HepG2 (cell line): ENCODE results near the gene GGNBP2. TPM values are rescaled to one million over a fixed set of nuclear protein-coding genes. Genes with fewer than 3 reads are reported as not detected.

ENCODE experiments used
- ARNT2 ChIP-seq: sonication (generic); formaldehyde crosslinking; IDR thresholded peaks from 2 replicates; pipeline ENCODE4 v1.8.0; 2022; ENCODE audit warnings: mild to moderate bottlenecking, low read depth, missing genetic modification reagents, moderate library complexity
- ISX ChIP-seq: sonication (generic); formaldehyde crosslinking; conservative IDR thresholded peaks from 2 replicates; pipeline ENCODE4 v1.5.0; 2020; ENCODE audit warnings: missing genetic modification reagents
- NCOA5 ChIP-seq: sonication (generic); formaldehyde crosslinking; IDR thresholded peaks from 2 replicates; pipeline ENCODE4 v1.4.0; 2020; ENCODE audit warnings: missing genetic modification reagents
- PPARG ChIP-seq: conservative IDR thresholded peaks from 2 replicates; pipeline ENCODE4 v1.6.1; 2016; ENCODE audit warnings: missing biosample characterization, missing genetic modification reagents
- RBM22 ChIP-seq: fragments of 200-400 bp; formaldehyde crosslinking; optimal IDR thresholded peaks from 2 replicates; pipeline ENCODE3; 2017; ENCODE audit warnings: mild to moderate bottlenecking, low read length, moderate library complexity
- RFXAP ChIP-seq: sonication (generic); formaldehyde crosslinking; IDR thresholded peaks from 2 replicates; pipeline ENCODE4 v1.4.0; 2020; ENCODE audit warnings: missing genetic modification reagents, borderline replicate concordance
- SATB2 ChIP-seq: sonication (generic); formaldehyde crosslinking; IDR thresholded peaks from 2 replicates; pipeline ENCODE4 v1.5.0; 2020; ENCODE audit warnings: missing genetic modification reagents
- SYNCRIP ChIP-seq: fragments of 200-400 bp; formaldehyde crosslinking; IDR thresholded peaks from 2 replicates; pipeline ENCODE4 v1.6.1; 2018; ENCODE audit warnings: mild to moderate bottlenecking, low read depth, low read length; ENCODE audit not compliant: insufficient read depth
- XRCC5 ChIP-seq: fragments of 200-400 bp; formaldehyde crosslinking; optimal IDR thresholded peaks from 2 replicates; pipeline ENCODE3; 2017; ENCODE audit warnings: mild to moderate bottlenecking, low read length
- ZBTB7A ChIP-seq: sonication (generic); formaldehyde crosslinking; IDR thresholded peaks from 2 replicates; pipeline ENCODE4 v1.8.0; 2022; ENCODE audit warnings: mild to moderate bottlenecking, missing genetic modification reagents
- ZNF17 ChIP-seq: sonication (generic); formaldehyde crosslinking; IDR thresholded peaks from 2 replicates; pipeline ENCODE4 v1.5.0; 2020; ENCODE audit warnings: mild to moderate bottlenecking, missing genetic modification reagents
- ZNF232 ChIP-seq: sonication (generic); formaldehyde crosslinking; IDR thresholded peaks from 2 replicates; pipeline ENCODE4 v1.4.0; 2020; ENCODE audit warnings: missing genetic modification reagents, borderline replicate concordance
- ZNF264 ChIP-seq: sonication (generic); formaldehyde crosslinking; IDR thresholded peaks from 2 replicates; pipeline ENCODE4 v1.4.0; 2020; ENCODE audit warnings: missing genetic modification reagents
- ZNF619 ChIP-seq: sonication (generic); formaldehyde crosslinking; IDR thresholded peaks from 2 replicates; pipeline ENCODE4 v1.4.0; 2020; ENCODE audit warnings: mild to moderate bottlenecking, missing genetic modification reagents
- ZNF629 ChIP-seq: sonication (generic); formaldehyde crosslinking; conservative IDR thresholded peaks from 2 replicates; pipeline ENCODE4 v1.5.0; 2020; ENCODE audit warnings: missing genetic modification reagents
- ZNF7 ChIP-seq: IDR thresholded peaks from 2 replicates; pipeline ENCODE4 v1.6.1; 2016; ENCODE audit warnings: missing biosample characterization, missing genetic modification reagents
- ZNF781 ChIP-seq: sonication (generic); formaldehyde crosslinking; IDR thresholded peaks from 2 replicates; pipeline ENCODE4 v1.5.1; 2020; ENCODE audit warnings: borderline replicate concordance, mild to moderate bottlenecking, missing genetic modification reagents; ENCODE audit errors: not compliant biosample characterization
- ZNF891 ChIP-seq: sonication (generic); formaldehyde crosslinking; IDR thresholded peaks from 2 replicates; pipeline ENCODE4 v1.5.0; 2020; ENCODE audit warnings: mild to moderate bottlenecking, missing genetic modification reagents
- ZZZ3 ChIP-seq: sonication (generic); formaldehyde crosslinking; IDR thresholded peaks from 2 replicates; pipeline ENCODE4 v1.4.0; 2020; ENCODE audit warnings: missing genetic modification reagents, mild to moderate bottlenecking, borderline replicate concordance
- polyA plus RNA-seq, 8 experiments: library from polyadenylated mRNA; depleted of rRNA in 3 of 8; stranded (reverse) in 7 of 8; unstranded in 1 of 8; fragments of >200 nt; fragmentation: Illumina TruSeq in 4 of 8; extraction: Trizol in 4 of 8; gene quantifications; 2 replicates each; pipeline versions ENCODE4 v1.2.1 to v1.2.3, GENCODE V29; 2011 to 2016; ENCODE audit warnings: low read depth in 4 of 8, missing spikeins in 1 of 8, mixed read lengths in 1 of 8; ENCODE audit not compliant: insufficient read depth in 1 of 8
- total RNA-seq, 5 experiments: library from RNA; depleted of rRNA; stranded (reverse); fragments of >200 nt; fragmentation: Illumina TruSeq; extraction: Trizol; gene quantifications; 2 replicates each; pipeline ENCODE4 v1.2.3, GENCODE V29; 2016; ENCODE audit warnings: low read depth in 1 of 5
- TF ChIP-seq, protein P1 (sequence below): sonication (generic); formaldehyde crosslinking; IDR thresholded peaks from 2 replicates; pipeline ENCODE4 v1.5.0; 2020; ENCODE audit warnings: missing genetic modification reagents
- TF ChIP-seq, protein P2 (sequence below): sonication (generic); formaldehyde crosslinking; IDR thresholded peaks from 2 replicates; pipeline ENCODE4 v1.4.0; 2020; ENCODE audit warnings: mild to moderate bottlenecking, missing genetic modification reagents
- TF ChIP-seq, protein P3 (sequence below): sonication (generic); formaldehyde crosslinking; IDR thresholded peaks from 2 replicates; pipeline ENCODE4 v1.4.0; 2020; ENCODE audit warnings: missing genetic modification reagents
- TF ChIP-seq, protein P4 (sequence below): sonication (generic); formaldehyde crosslinking; IDR thresholded peaks from 2 replicates; pipeline ENCODE4 v1.4.0; 2020; ENCODE audit warnings: missing genetic modification reagents

Gene GGNBP2
- total and polyA plus RNA-seq, 2 of the 13 experiments (the other 11 are each of a cell fraction or from before 2014, with no cell fraction given): 53.3 to 84.2 TPM

DNA sequence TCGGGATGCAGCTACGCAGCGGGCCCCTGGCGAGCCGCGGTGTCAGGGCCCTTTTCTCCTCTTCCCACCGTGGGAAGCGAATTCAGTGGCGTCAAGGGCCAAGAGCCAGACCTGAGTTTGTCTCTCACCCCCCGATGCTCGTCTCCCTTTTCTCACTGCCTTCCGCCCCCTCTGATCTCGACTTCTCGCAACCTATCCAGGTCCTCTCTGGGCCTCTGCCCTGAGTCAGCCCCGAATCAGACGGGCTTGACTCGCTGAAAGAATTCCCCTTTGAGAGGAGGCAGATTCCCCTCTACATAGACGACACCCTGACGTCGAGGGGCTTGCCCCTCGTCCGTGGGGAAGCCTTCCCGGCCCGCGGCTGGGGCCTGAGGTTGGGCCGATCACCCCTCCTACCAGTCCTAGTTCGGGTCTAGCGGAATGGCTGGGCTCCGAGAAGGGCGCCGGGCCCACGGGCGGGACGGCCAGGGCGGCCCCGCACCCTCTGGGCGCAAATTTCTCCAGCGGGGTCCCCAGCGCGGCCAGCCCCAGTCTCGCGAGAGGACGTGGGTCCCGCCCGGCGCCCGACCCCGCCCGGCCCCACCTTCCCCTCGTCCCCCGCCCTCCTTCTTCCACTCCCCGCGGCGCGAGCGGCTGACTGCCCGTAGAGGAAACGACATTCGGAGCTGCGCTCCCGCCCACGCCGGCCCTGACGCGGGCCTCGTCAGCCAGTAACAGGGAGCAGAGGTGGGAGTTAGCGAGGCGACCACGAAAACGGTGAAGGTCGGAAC, at the start of gene GGNBP2 (continued):
- TF ChIP-seq SYNCRIP (no peak), ZNF891 (CRISPR knock-in tag) (peak; percentile 40; the same call in 1 of the 2 replicates), NCOA5 (no peak), XRCC5 (no peak), ISX (CRISPR knock-in tag) (no peak), ZNF781 (CRISPR knock-in tag) (no peak), ZZZ3 (peak; percentile 85; the same call in 1 of the 2 replicates), ZNF619 (CRISPR knock-in tag) (peak; percentile 5; the same call in 1 of the 2 replicates), ZNF17 (CRISPR knock-in tag) (no peak), ZNF264 (CRISPR knock-in tag) (peak; percentile 54; the same call in 1 of the 2 replicates), SATB2 (no peak), ZNF629 (CRISPR knock-in tag) (no peak), ARNT2 (peak; percentile 91), ZBTB7A (CRISPR knock-in tag) (peak; percentile 64; the same call in 1 of the 2 replicates), RFXAP (no peak), PPARG (CRISPR knock-in tag) (0 out of 2 replicates have a peak, but pooled peaks have one; percentile 10), RBM22 (no peak), ZNF232 (CRISPR knock-in tag) (no peak; the same call in 1 of the 2 replicates), ZNF7 (CRISPR knock-in tag) (no peak)
- TF ChIP-seq, protein P1, sequence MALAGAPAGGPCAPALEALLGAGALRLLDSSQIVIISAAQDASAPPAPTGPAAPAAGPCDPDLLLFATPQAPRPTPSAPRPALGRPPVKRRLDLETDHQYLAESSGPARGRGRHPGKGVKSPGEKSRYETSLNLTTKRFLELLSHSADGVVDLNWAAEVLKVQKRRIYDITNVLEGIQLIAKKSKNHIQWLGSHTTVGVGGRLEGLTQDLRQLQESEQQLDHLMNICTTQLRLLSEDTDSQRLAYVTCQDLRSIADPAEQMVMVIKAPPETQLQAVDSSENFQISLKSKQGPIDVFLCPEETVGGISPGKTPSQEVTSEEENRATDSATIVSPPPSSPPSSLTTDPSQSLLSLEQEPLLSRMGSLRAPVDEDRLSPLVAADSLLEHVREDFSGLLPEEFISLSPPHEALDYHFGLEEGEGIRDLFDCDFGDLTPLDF (CRISPR knock-in tag): peak; percentile 78
- TF ChIP-seq, protein P2, sequence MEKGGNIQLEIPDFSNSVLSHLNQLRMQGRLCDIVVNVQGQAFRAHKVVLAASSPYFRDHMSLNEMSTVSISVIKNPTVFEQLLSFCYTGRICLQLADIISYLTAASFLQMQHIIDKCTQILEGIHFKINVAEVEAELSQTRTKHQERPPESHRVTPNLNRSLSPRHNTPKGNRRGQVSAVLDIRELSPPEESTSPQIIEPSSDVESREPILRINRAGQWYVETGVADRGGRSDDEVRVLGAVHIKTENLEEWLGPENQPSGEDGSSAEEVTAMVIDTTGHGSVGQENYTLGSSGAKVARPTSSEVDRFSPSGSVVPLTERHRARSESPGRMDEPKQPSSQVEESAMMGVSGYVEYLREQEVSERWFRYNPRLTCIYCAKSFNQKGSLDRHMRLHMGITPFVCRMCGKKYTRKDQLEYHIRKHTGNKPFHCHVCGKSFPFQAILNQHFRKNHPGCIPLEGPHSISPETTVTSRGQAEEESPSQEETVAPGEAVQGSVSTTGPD: no peak
- TF ChIP-seq, protein P3, sequence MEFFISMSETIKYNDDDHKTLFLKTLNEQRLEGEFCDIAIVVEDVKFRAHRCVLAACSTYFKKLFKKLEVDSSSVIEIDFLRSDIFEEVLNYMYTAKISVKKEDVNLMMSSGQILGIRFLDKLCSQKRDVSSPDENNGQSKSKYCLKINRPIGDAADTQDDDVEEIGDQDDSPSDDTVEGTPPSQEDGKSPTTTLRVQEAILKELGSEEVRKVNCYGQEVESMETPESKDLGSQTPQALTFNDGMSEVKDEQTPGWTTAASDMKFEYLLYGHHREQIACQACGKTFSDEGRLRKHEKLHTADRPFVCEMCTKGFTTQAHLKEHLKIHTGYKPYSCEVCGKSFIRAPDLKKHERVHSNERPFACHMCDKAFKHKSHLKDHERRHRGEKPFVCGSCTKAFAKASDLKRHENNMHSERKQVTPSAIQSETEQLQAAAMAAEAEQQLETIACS (CRISPR knock-in tag): no peak
- TF ChIP-seq, protein P4, sequence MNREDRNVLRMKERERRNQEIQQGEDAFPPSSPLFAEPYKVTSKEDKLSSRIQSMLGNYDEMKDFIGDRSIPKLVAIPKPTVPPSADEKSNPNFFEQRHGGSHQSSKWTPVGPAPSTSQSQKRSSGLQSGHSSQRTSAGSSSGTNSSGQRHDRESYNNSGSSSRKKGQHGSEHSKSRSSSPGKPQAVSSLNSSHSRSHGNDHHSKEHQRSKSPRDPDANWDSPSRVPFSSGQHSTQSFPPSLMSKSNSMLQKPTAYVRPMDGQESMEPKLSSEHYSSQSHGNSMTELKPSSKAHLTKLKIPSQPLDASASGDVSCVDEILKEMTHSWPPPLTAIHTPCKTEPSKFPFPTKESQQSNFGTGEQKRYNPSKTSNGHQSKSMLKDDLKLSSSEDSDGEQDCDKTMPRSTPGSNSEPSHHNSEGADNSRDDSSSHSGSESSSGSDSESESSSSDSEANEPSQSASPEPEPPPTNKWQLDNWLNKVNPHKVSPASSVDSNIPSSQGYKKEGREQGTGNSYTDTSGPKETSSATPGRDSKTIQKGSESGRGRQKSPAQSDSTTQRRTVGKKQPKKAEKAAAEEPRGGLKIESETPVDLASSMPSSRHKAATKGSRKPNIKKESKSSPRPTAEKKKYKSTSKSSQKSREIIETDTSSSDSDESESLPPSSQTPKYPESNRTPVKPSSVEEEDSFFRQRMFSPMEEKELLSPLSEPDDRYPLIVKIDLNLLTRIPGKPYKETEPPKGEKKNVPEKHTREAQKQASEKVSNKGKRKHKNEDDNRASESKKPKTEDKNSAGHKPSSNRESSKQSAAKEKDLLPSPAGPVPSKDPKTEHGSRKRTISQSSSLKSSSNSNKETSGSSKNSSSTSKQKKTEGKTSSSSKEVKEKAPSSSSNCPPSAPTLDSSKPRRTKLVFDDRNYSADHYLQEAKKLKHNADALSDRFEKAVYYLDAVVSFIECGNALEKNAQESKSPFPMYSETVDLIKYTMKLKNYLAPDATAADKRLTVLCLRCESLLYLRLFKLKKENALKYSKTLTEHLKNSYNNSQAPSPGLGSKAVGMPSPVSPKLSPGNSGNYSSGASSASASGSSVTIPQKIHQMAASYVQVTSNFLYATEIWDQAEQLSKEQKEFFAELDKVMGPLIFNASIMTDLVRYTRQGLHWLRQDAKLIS: no peak; the same call in 1 of the 2 replicates
